Trophoblast cell (in vitro differentiated cells and primary cell): ENCODE results near the gene C1QA.
"Not testable (repeated sequence)": the region's sequence is repeated elsewhere in the genome, so short reads cannot be mapped to it uniquely, and the experiment has no call there.

Experiments used
- DNase-seq, 2 donors: peaks; one replicate each; pipeline ENCODE4 v3.0.0-alpha.2; 2016
- H2AFZ ChIP-seq: 2 replicates; pipeline ENCODE4 v1.6.1; 2013; ENCODE audit warnings: low read length, moderate library complexity, mild to moderate bottlenecking; ENCODE audit not compliant: insufficient read depth, poor library complexity
- H2AK5ac ChIP-seq: 2 replicates; pipeline ENCODE4 v1.6.1; 2013; ENCODE audit warnings: mild to moderate bottlenecking, low read length
- H2BK120ac ChIP-seq: 2 replicates; pipeline ENCODE4 v1.6.1; 2013; ENCODE audit warnings: low read length, mild to moderate bottlenecking, moderate library complexity; ENCODE audit not compliant: insufficient read depth, poor library complexity
- H2BK12ac ChIP-seq: 2 replicates; pipeline ENCODE4 v1.6.1; 2013; ENCODE audit warnings: mild to moderate bottlenecking, low read length, moderate library complexity
- H2BK5ac ChIP-seq: 2 replicates; pipeline ENCODE4 v1.6.1; 2013; ENCODE audit warnings: low read length, low read depth, moderate library complexity, mild to moderate bottlenecking; ENCODE audit not compliant: poor library complexity
- H3K14ac ChIP-seq: 2 replicates; pipeline ENCODE4 v1.6.1; 2013; ENCODE audit warnings: mild to moderate bottlenecking, low read length
- H3K18ac ChIP-seq: 2 replicates; pipeline ENCODE4 v1.6.1; 2013; ENCODE audit warnings: mild to moderate bottlenecking, low read length
- H3K23ac ChIP-seq: 2 replicates; pipeline ENCODE4 v1.6.1; 2013; ENCODE audit warnings: low read length
- H3K27ac ChIP-seq: 2 replicates; pipeline ENCODE4 v1.5.1; 2013; ENCODE audit warnings: low read depth, mild to moderate bottlenecking, inconsistent platforms, low read length, moderate library complexity
- H3K27me3 ChIP-seq: 2 replicates; pipeline ENCODE4 v1.6.1; 2013; ENCODE audit warnings: inconsistent platforms, mild to moderate bottlenecking, low read length, moderate library complexity; ENCODE audit not compliant: insufficient read depth
- H3K36me3 ChIP-seq, 2 experiments: 1 replicate in 1 of 2; 2 replicates in 1 of 2; pipeline ENCODE4 v1.6.1; 2013; ENCODE audit warnings: low read length in 2 of 2, mild to moderate bottlenecking in 2 of 2, moderate library complexity in 1 of 2; ENCODE audit not compliant: insufficient read depth in 2 of 2, control insufficient read depth in 1 of 2
- H3K4ac ChIP-seq: 2 replicates; pipeline ENCODE4 v1.6.1; 2013; ENCODE audit warnings: low read depth, mild to moderate bottlenecking, low read length, moderate library complexity
- H3K4me1 ChIP-seq, 2 experiments: 1 replicate in 1 of 2; 2 replicates in 1 of 2; pipeline ENCODE4 v1.6.1; 2013; ENCODE audit warnings: low read length in 2 of 2, mild to moderate bottlenecking in 2 of 2, moderate library complexity in 1 of 2; ENCODE audit not compliant: insufficient read depth in 2 of 2, control insufficient read depth in 1 of 2
- H3K4me2 ChIP-seq: 2 replicates; pipeline ENCODE4 v1.6.1; 2013; ENCODE audit warnings: inconsistent platforms, mild to moderate bottlenecking, low read length, moderate library complexity
- H3K4me3 ChIP-seq: 2 replicates; pipeline ENCODE4 v1.5.1; 2013; ENCODE audit warnings: mild to moderate bottlenecking, low read depth, low read length, inconsistent platforms
- H3K79me1 ChIP-seq: one replicate; pipeline ENCODE4 v1.6.1; 2013; ENCODE audit warnings: low read length
- H3K79me2 ChIP-seq: 2 replicates; pipeline ENCODE4 v1.6.1; 2013; ENCODE audit warnings: low read length, mild to moderate bottlenecking; ENCODE audit not compliant: control insufficient read depth, insufficient read depth, poor library complexity
- H3K9ac ChIP-seq: 2 replicates; pipeline ENCODE4 v1.6.1; 2013; ENCODE audit warnings: mild to moderate bottlenecking, low read length
- H3K9me3 ChIP-seq: 2 replicates; pipeline ENCODE4 v1.6.1; 2013; ENCODE audit warnings: low read depth, mild to moderate bottlenecking, control low read depth, inconsistent platforms, low read length; ENCODE audit not compliant: insufficient read depth
- H4K12ac ChIP-seq: 2 replicates; pipeline ENCODE4 v1.6.1; 2013; ENCODE audit warnings: low read depth, mild to moderate bottlenecking, low read length, moderate library complexity
- H4K8ac ChIP-seq: 2 replicates; pipeline ENCODE4 v1.6.1; 2013; ENCODE audit warnings: low read depth, mild to moderate bottlenecking, low read length, moderate library complexity
- H4K91ac ChIP-seq: one replicate; pipeline ENCODE4 v1.6.1; 2013; ENCODE audit warnings: low read depth, mild to moderate bottlenecking, low read length, moderate library complexity
- WGBS: extraction: QIAGEN DNeasy Blood & Tissue Kit; methylation state at CpG from one replicate; pipeline ENCODE4 v1.1.7; 2013; ENCODE audit warnings: missing lambda C conversion rate; ENCODE audit not compliant: insufficient read length, insufficient coverage; ENCODE audit errors: extremely low coverage; 5-methylcytosine and 5-hydroxymethylcytosine counted together

The C1QA gene

DNA sequence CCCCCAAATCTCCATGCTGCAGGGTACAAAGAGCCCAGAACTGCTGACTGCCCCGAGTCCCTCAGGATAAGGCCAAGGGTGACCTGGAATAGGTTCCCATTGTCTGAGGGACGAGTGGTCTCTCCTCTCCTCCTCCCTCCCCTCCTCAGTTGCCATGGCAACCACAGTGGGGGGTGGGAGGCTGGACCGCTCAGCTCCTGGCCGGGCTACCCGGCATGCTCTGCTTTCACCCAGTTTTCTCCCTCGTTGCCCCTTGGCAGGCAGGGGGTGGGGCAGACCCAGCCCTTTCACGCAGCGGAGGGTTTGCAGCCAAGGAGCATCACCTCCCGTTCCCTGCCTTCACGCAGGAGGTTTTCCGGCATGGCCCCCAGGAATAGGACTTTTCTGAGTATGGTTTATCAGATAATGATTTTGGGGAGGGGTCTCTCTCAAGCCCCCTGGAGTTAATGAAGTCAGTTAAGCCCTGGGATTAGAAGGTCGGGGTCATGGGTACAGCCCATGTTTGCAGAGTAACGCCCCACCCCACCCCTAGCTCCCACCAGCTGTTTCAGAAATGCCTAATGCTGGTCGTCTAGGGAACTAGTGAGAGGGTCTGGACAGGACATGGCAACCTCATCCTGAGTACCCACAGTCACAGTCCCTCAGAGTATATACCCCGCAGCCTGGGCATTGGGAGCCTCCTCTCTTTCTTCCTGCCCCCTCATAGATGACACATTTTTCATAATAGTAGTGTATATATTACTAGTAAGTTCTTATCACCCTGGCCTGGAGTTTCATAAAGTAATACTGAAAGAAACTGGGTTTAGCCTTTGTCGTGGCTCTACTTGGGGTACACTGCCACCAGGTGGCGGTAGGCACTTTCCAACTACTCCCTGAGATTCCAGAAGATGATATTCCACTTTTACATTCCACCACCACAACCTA, 37.3 kb downstream of the C1QA start:
- no CpG with 5 or more reads among the region's 17 CpGs for WGBS
- H3K27me3 ChIP-seq: no peaks in the 10 kb centered on the region
- no peak overlapping the region for H2AFZ ChIP-seq
- H2BK12ac ChIP-seq: no peak overlapping the region
- peaks cover 4% of the 10 kb centered on the region for H3K9me3 ChIP-seq
- H3K18ac ChIP-seq: no peak overlapping the region
- no peak overlapping the region for H3K4ac ChIP-seq
- peak; percentile 12 to 73 for DNase-seq
- H4K12ac ChIP-seq: no peak overlapping the region
- H3K79me2 ChIP-seq: no peaks in the 10 kb centered on the region
- H4K8ac ChIP-seq: no peak overlapping the region
- H3K9ac ChIP-seq: no peak overlapping the region
- H2AK5ac ChIP-seq: no peak overlapping the region
- no peak overlapping the region for H3K23ac ChIP-seq
- peaks cover 0 to 2% of the 10 kb centered on the region in 2 experiments for H3K4me1 ChIP-seq
- H2BK5ac ChIP-seq: no peak overlapping the region
- no peaks in the 10 kb centered on the region for H3K79me1 ChIP-seq
- H2BK120ac ChIP-seq: no peak overlapping the region
- H3K4me3 ChIP-seq: no peak overlapping the region
- H4K91ac ChIP-seq: no peak overlapping the region
- H3K4me2 ChIP-seq: no peak overlapping the region
- H3K27ac ChIP-seq: no peak overlapping the region
- no peaks in the 10 kb centered on the region for H3K36me3 ChIP-seq
- no peak overlapping the region for H3K14ac ChIP-seq

DNA sequence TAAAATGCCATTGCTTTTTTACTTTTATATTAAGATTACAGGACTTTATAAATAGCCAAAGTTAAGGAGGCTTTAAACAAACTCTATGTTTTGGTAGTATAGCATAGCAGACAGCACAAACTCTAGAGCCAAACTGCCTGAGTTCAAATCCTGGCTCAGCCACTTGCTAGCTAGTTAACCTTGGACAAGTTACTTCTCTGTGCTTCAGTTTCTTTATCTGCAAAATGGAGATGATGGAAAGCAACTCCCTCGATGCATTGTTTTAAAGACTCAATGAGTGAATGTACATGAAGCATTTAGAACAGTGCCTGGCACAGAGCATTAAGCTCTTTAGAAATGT, 38.0 kb downstream of the C1QA start:
- Histone ChIP-seq H3K18ac (no peak overlapping the region), H4K8ac (no peak overlapping the region), H3K79me2 (no peaks in the 10 kb centered on the region), H2AK5ac (no peak overlapping the region), H3K9me3 (peaks cover 6% of the 10 kb centered on the region), H2BK12ac (no peak overlapping the region), H3K4me2 (no peak overlapping the region), H3K9ac (no peak overlapping the region), H2BK5ac (no peak overlapping the region), H3K4me1 (peaks cover 0 to 2% of the 10 kb centered on the region in 2 experiments), H3K23ac (no peak overlapping the region), H3K14ac (no peak overlapping the region), H3K79me1 (no peaks in the 10 kb centered on the region), H3K27me3 (no peaks in the 10 kb centered on the region), H4K12ac (no peak overlapping the region), H3K36me3 (no peaks in the 10 kb centered on the region), H3K4ac (no peak overlapping the region), H4K91ac (no peak overlapping the region), H3K27ac (no peak overlapping the region), H2AFZ (no peak overlapping the region), H2BK120ac (no peak overlapping the region), H3K4me3 (no peak overlapping the region)
- DNase-seq: no peak
- WGBS: no CpG with 5 or more reads among the region's 1 CpG

- H4K12ac ChIP-seq, H3K23ac ChIP-seq, H3K27ac ChIP-seq, H4K91ac ChIP-seq, H3K79me1 ChIP-seq, H3K36me3 ChIP-seq, H3K4ac ChIP-seq, H4K8ac ChIP-seq, H2AFZ ChIP-seq, H2BK12ac ChIP-seq, H3K9ac ChIP-seq, H3K4me2 ChIP-seq, H3K9me3 ChIP-seq, H2BK120ac ChIP-seq, H2AK5ac ChIP-seq, H3K4me3 ChIP-seq, H3K4me1 ChIP-seq, H3K27me3 ChIP-seq, H3K79me2 ChIP-seq, H3K14ac ChIP-seq, H3K18ac ChIP-seq, H2BK5ac ChIP-seq: not testable (repeated sequence)
- DNase-seq: peak; percentile 52 to 66
- WGBS: no CpG with 5 or more reads among the region's 15 CpGs
Measured at GRCh38 chr1:22676151-22676550, 39.7 kb downstream of the C1QA start.

GRCh38 chr1:22676916-22677583, 40.6 kb downstream of the C1QA start:
- Histone ChIP-seq H4K91ac (no peak overlapping the region), H3K4me3 (no peak overlapping the region), H3K79me1 (no peaks in the 10 kb centered on the region), H2BK120ac (no peak overlapping the region), H2AK5ac (no peak overlapping the region), H2BK5ac (no peak overlapping the region), H3K9me3 (peaks cover 6% of the 10 kb centered on the region), H3K4me2 (no peak overlapping the region), H3K4ac (no peak overlapping the region), H3K27me3 (no peaks in the 10 kb centered on the region), H2AFZ (no peak overlapping the region), H4K8ac (no peak overlapping the region), H3K4me1 (no peaks in the 10 kb centered on the region), H3K23ac (no peak overlapping the region), H3K36me3 (no peaks in the 10 kb centered on the region), H3K9ac (no peak overlapping the region), H3K18ac (no peak overlapping the region), H2BK12ac (no peak overlapping the region), H3K14ac (no peak overlapping the region), H4K12ac (no peak overlapping the region), H3K79me2 (no peaks in the 10 kb centered on the region), H3K27ac (no peak overlapping the region)
- DNase-seq: no peak
- no CpG with 5 or more reads among the region's 37 CpGs for WGBS
